ENCODE data around the gene CLEC20A. TPM values are rescaled to one million over a fixed set of nuclear protein-coding genes. Genes with fewer than 3 reads are reported as not detected.

CLEC20A gene
- total and polyA plus RNA-seq, 2 donors (not counting 1 experiment from before 2014, with no cell fraction given), result not detected

- H3K36me3 ChIP-seq (ENCODE audit: control insufficient read depth, insufficient read depth, low read length), result no peaks in the 10 kb centered on the region
- H3K27ac ChIP-seq (ENCODE audit: insufficient read depth, low read length), result no peak overlapping the region
- H3K4me2 ChIP-seq (ENCODE audit: extremely low read depth, insufficient read depth, low read length), result no peak overlapping the region
- H3K9me3 ChIP-seq (ENCODE audit: control insufficient read depth, insufficient read depth, low read depth, low read length), result no peaks in the 10 kb centered on the region
- no peak overlapping the region for H2AFZ ChIP-seq (ENCODE audit: low read length)
- H4K20me1 ChIP-seq (ENCODE audit: control insufficient read depth, extremely low read depth, insufficient read depth, low read length), result no peaks in the 10 kb centered on the region
- no peak overlapping the region for H3K9ac ChIP-seq (ENCODE audit: insufficient read depth, low read length)
- TF ChIP-seq EZH2 (IDR thresholded peaks at IDR 0.05; ENCODE audit: low read length, missing control alignments) (no peak), CTCF (conservative IDR thresholded peaks at IDR 0.05 in 1 of 2, IDR thresholded peaks at IDR 0.05 in 1 of 2; ENCODE audit: low read depth in 1 of 2, low read length in 2 of 2) (no peak)
- no peak overlapping the region for H3K4me3 ChIP-seq (replicated peaks in 1 of 4; ENCODE audit: control extremely low read depth in 1 of 4, insufficient read depth in 1 of 4, low read depth in 3 of 4, low read length in 4 of 4)
- H3K79me2 ChIP-seq (ENCODE audit: control insufficient read depth, insufficient read depth, low read length), result no peaks in the 10 kb centered on the region
- H3K27me3 ChIP-seq (ENCODE audit: control insufficient read depth, insufficient read depth, low read length), result no peaks in the 10 kb centered on the region
- no peak for DNase-seq (ENCODE audit: low read depth in 2 of 2)
- H3K4me1 ChIP-seq (ENCODE audit: control insufficient read depth, extremely low read depth, insufficient read depth, low read length), result no peaks in the 10 kb centered on the region
Observed at GRCh38 chr1:178520803-178521202, 24.0 kb upstream of the CLEC20A start.

GRCh38 chr1:178518894-178519293 lies 22.1 kb upstream of the CLEC20A start:
- Histone ChIP-seq H3K4me2 (ENCODE audit: extremely low read depth, insufficient read depth, low read length) (no peak overlapping the region), H3K4me3 (replicated peaks in 1 of 4; ENCODE audit: control extremely low read depth in 1 of 4, insufficient read depth in 1 of 4, low read depth in 3 of 4, low read length in 4 of 4) (no peak overlapping the region), H3K4me1 (ENCODE audit: control insufficient read depth, extremely low read depth, insufficient read depth, low read length) (no peaks in the 10 kb centered on the region), H3K27ac (ENCODE audit: insufficient read depth, low read length) (no peak overlapping the region), H2AFZ (ENCODE audit: low read length) (no peak overlapping the region), H4K20me1 (ENCODE audit: control insufficient read depth, extremely low read depth, insufficient read depth, low read length) (no peaks in the 10 kb centered on the region), H3K9ac (ENCODE audit: insufficient read depth, low read length) (no peak overlapping the region), H3K36me3 (ENCODE audit: control insufficient read depth, insufficient read depth, low read length) (no peaks in the 10 kb centered on the region), H3K27me3 (ENCODE audit: control insufficient read depth, insufficient read depth, low read length) (no peaks in the 10 kb centered on the region), H3K9me3 (ENCODE audit: control insufficient read depth, insufficient read depth, low read depth, low read length) (no peaks in the 10 kb centered on the region), H3K79me2 (ENCODE audit: control insufficient read depth, insufficient read depth, low read length) (no peaks in the 10 kb centered on the region)
- DNase-seq (ENCODE audit: low read depth in 2 of 2), result no peak
- TF ChIP-seq EZH2 (IDR thresholded peaks at IDR 0.05; ENCODE audit: low read length, missing control alignments) (no peak), CTCF (conservative IDR thresholded peaks at IDR 0.05 in 1 of 2, IDR thresholded peaks at IDR 0.05 in 1 of 2; ENCODE audit: low read depth in 1 of 2, low read length in 2 of 2) (no peak)

GRCh38 chr1:178516110-178516509 lies 19.3 kb upstream of the CLEC20A start:
- TF ChIP-seq EZH2 (IDR thresholded peaks at IDR 0.05; ENCODE audit: low read length, missing control alignments) (no peak), CTCF (conservative IDR thresholded peaks at IDR 0.05 in 1 of 2, IDR thresholded peaks at IDR 0.05 in 1 of 2; ENCODE audit: low read depth in 1 of 2, low read length in 2 of 2) (no peak)
- H3K79me2 ChIP-seq (ENCODE audit: control insufficient read depth, insufficient read depth, low read length), result no peaks in the 10 kb centered on the region
- no peak for DNase-seq (ENCODE audit: low read depth in 2 of 2)

More at GRCh38 chr1:178516110-178516509, 19.3 kb upstream of the CLEC20A start:
- Histone ChIP-seq H3K27ac (ENCODE audit: insufficient read depth, low read length) (no peak overlapping the region), H2AFZ (ENCODE audit: low read length) (no peak overlapping the region), H3K9ac (ENCODE audit: insufficient read depth, low read length) (no peak overlapping the region), H3K9me3 (ENCODE audit: control insufficient read depth, insufficient read depth, low read depth, low read length) (no peaks in the 10 kb centered on the region), H3K27me3 (ENCODE audit: control insufficient read depth, insufficient read depth, low read length) (no peaks in the 10 kb centered on the region), H3K4me1 (ENCODE audit: control insufficient read depth, extremely low read depth, insufficient read depth, low read length) (peaks cover 2% of the 10 kb centered on the region), H3K36me3 (ENCODE audit: control insufficient read depth, insufficient read depth, low read length) (no peaks in the 10 kb centered on the region), H3K4me3 (replicated peaks in 1 of 4; ENCODE audit: control extremely low read depth in 1 of 4, insufficient read depth in 1 of 4, low read depth in 3 of 4, low read length in 4 of 4) (no peak overlapping the region), H4K20me1 (ENCODE audit: control insufficient read depth, extremely low read depth, insufficient read depth, low read length) (no peaks in the 10 kb centered on the region), H3K4me2 (ENCODE audit: extremely low read depth, insufficient read depth, low read length) (no peak overlapping the region)

All from fibroblast of lung (primary cell).